Fibroblast of skin of back (primary cell): ENCODE results near the gene SCO2.
"Not testable (repeated sequence)": the region's sequence is repeated elsewhere in the genome, so short reads cannot be mapped to it uniquely, and the experiment has no call there.

Experiments
- DNase-seq: peaks from one replicate; pipeline ENCODE4 v3.0.0-alpha.2; 2013

The SCO2 gene

DNA sequence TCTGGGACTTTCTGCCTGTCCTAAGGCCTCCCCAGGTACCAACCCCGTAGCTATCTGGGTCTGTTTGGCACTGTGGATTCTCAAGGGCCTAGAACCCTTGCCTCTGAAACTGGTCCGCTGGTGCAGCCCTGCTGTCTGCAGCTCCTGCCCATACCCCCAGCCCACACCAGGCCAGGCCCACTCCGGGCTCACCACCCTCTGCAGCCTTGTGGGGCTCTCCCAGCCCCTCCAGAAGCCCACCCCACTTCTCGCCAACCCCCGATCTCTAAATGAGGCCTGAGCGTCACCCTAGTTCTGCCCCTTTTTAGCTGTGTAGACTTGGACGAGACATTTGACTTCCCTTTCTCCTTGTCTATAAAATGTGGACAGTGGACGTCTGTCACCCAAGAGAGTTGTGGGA is 25.0 kb upstream of the SCO2 start:
- no peak for DNase-seq

DNA sequence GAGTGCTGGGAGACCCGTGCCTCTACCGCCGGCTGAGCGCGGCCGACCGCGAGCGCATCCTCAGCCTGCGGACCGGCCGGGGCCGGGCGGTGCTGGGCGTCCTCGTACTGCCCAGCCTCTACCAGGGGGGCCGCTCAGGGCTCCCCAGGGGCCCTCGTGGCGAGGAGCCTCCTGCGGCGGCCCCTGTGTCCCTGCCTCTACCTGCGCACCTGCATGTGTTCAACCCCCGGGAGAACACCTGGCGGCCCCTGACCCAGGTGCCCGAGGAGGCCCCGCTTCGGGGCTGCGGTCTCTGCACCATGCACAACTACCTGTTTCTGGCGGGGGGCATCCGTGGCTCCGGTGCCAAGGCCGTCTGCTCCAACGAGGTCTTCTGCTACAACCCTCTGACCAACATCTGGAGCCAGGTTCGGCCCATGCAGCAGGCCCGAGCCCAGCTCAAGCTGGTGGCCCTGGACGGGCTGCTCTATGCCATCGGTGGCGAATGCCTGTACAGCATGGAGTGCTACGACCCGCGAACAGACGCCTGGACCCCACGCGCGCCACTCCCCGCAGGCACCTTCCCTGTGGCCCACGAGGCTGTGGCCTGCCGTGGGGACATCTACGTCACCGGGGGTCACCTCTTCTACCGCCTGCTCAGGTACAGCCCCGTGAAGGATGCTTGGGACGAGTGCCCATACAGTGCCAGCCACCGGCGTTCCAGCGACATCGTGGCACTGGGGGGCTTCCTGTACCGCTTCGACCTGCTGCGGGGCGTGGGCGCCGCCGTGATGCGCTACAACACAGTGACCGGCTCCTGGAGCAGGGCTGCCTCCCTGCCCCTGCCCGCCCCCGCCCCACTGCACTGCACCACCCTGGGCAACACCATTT is 23.8 kb upstream of the SCO2 start:
- no peak for DNase-seq

GRCh38 chr22:50548040-50548920 is 22.9 kb upstream of the SCO2 start:
- no peak for DNase-seq

GRCh38 chr22:50547263-50547985 is 22.0 kb upstream of the SCO2 start:
- DNase-seq: no peak

- no peak for DNase-seq
Measured at GRCh38 chr22:50546326-50547262, 21.2 kb upstream of the SCO2 start.

DNA sequence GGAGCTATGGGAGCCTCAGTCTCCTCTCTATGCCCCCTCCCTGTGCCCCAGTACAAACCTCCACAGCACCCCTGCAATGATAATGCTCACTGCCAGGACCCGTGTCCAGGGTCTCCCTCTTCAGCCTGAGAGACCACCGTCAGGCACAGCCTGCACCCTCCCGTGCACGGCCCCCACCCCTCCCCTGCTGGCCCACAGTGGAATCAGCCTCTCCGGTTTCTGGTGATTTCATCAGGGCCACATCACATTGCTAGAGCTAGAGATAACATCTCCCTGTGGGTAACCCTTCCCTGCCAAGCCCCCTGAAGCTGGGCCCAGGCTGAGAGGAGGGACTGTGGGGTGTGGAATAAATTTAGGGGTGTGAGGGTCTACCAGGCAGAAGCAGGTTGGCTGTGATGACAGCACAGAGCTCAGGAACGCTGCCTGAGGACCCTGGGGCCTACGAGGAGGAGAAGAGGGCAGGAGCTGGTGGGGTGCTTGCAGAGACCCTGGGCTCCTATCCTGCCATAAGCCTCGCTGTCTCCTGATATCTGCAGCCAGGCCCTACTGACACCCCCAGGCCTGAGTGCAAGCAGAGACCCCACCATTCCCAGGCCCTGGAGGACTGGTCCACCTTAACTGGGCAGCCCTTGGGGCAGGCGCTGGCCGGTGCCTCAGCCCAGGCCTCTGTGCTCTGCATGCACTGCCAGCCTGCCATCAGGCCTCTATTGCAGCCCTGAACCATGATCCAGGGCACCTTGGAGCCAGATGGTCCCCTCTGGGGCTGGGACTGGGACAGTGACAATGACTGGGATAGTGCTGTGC is 20.3 kb upstream of the SCO2 start, which contains the start of gene KLHDC7B:
Gene KLHDC7B, plus strand, starts transcription at position 378 of the 804 bp plus-strand sequence. Its CDS starts 345 bp downstream, at position 723.
- DNase-seq: peak; percentile 40

- DNase-seq: no peak
Measured at GRCh38 chr22:50544746-50545253, 19.4 kb upstream of the SCO2 start.

DNA sequence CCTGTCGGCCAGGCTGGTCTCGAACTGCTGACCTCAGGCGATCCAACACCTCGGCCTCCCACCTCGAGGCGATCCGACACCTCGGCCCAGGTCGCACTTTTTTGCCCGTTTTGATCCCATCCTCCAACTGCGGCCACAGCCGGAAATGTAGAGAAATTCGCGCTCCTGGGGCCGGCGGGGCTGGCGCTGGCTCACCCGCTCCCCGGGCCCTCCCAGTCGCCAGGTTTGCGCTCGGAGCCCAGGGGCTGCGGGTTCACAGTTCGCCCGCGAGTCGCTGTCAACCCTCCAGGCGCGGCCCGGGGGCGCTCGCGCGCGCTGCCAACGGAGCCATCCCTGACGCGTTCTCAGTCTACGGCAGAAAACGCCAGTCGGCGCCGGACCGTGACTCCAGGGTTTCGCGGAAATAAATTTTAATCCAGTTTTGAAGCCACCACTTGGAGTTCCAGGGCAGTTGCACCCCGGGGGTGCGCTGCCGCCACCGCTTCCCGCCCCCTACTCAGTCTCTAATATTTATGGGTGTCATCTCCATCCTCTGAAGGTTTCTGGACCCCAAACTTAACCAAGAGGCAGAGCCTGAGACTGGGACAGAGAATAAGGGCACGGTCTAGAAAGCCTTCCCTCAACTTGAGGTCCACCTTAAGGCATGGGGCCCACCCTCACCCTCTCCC is 18.8 kb upstream of the SCO2 start:
- peak; percentile 61 for DNase-seq

- DNase-seq: no peak
Measured at GRCh38 chr22:50542416-50542927, 17.1 kb upstream of the SCO2 start.

DNA sequence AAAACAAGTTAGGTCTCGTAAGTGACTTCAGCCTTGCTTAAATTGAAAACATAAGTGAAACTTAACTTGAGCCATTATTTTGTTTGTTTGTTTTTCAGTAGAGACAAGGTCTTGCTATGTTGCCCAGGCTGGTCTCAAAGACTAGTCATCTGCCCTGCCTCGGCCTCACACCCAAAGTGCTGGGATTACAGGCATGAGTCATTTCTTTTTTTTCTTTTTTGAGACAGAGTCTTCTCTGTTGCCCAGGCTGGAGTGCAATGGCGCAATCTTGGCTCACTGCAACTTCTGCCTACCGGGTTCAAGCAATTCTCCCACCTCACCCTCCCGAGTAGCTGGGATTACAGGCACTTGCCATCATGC is 16.2 kb upstream of the SCO2 start:
- DNase-seq: peak; percentile 74

- DNase-seq: no peak
Measured at GRCh38 chr22:50540381-50540780, 15.0 kb upstream of the SCO2 start.

GRCh38 chr22:50537765-50538164 is 12.4 kb upstream of the SCO2 start:
- no peak for DNase-seq

- DNase-seq: no peak
Measured at GRCh38 chr22:50536226-50536625, 10.8 kb upstream of the SCO2 start.

- no peak for DNase-seq
Measured at GRCh38 chr22:50535113-50535512, 9.7 kb upstream of the SCO2 start.

DNA sequence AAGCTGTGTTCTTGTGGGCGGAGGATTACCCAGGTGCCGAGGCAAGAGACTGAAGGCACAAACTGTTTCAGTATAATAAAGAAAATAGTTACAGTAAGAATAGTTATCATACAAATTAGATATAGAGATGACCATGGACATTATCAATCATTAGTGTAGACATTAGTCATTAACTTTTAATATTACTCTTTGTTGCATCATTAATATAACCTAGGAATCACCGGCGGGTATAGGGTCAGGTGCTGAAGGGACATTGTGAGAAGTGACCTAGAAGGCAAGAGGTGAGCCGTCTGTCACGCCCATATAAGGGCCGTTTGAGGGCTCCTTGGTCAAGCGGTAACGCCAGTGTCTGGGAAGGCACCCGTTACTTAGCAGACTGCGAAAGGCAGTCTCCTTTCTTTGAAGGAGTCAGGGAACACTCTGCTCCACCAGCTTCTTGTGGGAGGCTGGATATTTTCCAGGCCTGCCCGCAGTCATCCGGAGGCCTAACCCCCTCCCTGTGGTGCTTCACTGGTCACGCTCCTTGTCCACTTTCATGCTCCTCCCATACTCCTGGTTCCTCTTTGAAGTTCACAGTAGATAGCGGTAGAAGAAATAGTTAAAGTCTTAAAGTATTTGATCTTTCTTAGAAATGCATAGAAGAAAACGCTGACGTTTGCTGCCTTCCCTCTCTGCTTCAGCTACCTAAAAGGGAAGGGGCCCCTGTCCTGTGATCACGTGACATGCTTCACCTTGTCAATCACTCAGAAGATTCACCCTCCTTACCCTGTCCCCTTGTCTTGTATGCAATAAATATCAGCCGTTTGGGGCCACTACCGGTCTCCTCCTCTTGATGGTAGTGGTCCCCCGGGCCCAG is 8.7 kb upstream of the SCO2 start:
- not testable (repeated sequence) for DNase-seq

DNA sequence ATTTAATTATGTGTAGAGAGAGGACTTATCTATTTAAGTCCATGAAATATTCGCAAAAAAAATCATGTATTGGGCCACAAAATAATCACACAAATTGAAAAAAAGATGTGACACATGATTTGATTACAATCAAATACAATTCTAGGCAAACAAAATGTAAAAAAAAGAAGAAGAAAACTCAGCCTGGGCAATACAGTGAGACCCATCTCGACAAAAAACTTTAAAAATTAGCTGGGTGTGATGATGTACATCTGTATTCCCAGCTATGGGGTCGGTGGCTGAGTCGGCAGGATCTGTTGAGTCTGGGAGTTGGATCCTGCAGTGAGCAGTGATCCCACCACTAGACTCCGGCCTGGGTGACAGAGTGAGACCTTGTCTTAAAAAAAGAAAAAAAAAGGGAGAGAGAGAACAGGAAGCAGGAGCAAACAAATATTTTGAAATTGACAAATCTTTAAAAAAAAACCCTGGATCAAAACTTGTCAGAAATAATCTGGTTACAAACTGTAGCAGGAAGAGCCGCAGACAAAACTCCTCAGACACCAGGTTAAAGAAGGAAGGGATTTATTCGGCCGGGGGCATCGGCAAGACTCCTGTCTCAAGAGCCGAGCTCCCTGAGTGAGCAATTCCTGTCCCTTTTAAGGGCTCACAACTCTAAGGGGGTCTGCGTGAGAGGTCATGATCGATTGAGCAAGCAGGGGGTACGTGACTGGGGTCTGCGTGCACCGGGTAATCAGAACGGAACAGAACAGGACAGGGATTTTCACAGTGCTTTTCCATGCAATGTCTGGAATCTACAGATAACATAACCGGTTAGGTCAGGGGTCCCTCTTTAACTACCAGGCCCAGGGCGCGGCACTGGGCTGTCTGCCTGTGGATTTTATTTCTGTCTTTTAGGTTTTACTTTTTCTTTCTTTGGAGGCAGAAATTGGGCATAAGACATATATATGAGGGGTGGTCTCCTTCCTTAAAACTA is 7.7 kb upstream of the SCO2 start:
- no peak for DNase-seq

DNA sequence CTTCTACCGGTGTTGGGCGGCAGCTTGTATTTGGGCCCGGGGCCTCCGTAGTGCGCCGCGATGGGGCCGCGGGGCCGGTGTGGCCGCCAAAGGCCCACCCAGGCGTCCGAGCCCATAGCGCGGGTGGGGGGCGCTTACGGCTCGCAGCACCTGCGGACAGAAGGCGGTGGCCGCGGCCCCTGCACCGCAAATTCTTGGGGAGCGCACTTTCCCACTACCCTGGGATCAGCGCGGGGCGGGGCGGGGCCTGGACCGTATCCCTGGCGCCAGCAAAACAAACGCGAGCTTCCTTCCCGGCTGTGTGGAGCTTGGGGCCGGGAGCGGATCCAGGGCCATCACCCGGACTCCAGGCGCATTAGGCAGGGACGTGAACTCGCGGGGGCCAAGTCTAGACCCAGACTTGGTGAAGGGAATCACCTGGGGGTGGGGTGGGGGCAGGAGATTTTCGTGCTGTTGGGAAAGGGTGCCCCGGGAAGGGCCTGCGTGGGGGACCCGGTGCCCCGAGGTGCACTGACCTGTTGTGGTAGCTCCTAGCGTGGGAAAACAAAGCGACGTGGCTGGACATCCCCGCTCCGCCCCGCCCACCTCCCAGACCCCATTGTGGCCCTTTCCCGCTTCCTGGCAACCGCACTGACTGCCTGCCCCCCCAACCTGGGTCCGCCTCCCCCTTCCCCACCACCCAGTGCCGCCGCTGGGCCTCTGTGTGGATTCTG is 6.7 kb upstream of the SCO2 start:
- peak; percentile 39 for DNase-seq
